IMR-90 (cell line): ENCODE measurements around the gene CSF2RB. TPM values are rescaled to one million over a fixed set of nuclear protein-coding genes. Genes with fewer than 3 reads are reported as not detected.

Experiments used
- ATAC-seq: fragments of 200-7000 bp; cut with Tn5 transposase; 2 replicates; pipeline ENCODE4 v1.9.1; 2020; ENCODE audit warnings: low read depth, mild to moderate bottlenecking, moderate library complexity
- BruUV-seq: library from RNA; stranded (reverse); fragments of 400-500 nt; replicated peaks from 2 replicates; lab custom pipeline; 2021; lab: Mats Ljungman, UMichigan
- CTCF ChIA-PET: fragments of 300-600 bp; formaldehyde crosslinking; extraction: SDS; loops from one replicate; lab custom pipeline; 2021; ENCODE audit warnings: antibody characterized with exemption; lab: Yijun Ruan, JAX
- POLR2A ChIA-PET: fragments of 300-600 bp; sonication (Branson Sonifier 250); formaldehyde crosslinking; loops from one replicate; lab custom pipeline; 2022; ENCODE audit warnings: antibody characterized with exemption; ENCODE audit not compliant: unreplicated experiment; lab: Charles Lee
- DNase-seq: peaks from one replicate; pipeline ENCODE4 v3.0.0; 2013
- H2AFZ ChIP-seq: replicated peaks from 2 replicates; pipeline ENCODE3; 2013; ENCODE audit warnings: low read length, mild to moderate bottlenecking; ENCODE audit not compliant: poor library complexity
- H2AK5ac ChIP-seq: 2 replicates; pipeline ENCODE4 v1.6.1; 2013; ENCODE audit warnings: low read depth, low read length, inconsistent platforms
- H2AK9ac ChIP-seq: replicated peaks from 2 replicates; pipeline ENCODE3; 2013; ENCODE audit warnings: mild to moderate bottlenecking, low read depth, low read length, moderate library complexity; ENCODE audit not compliant: poor library complexity
- H2BK120ac ChIP-seq: 2 replicates; pipeline ENCODE4 v1.6.1; 2013; ENCODE audit warnings: low read depth, low read length, inconsistent platforms
- H2BK15ac ChIP-seq: 3 replicates; pipeline ENCODE4 v1.6.1; 2013; ENCODE audit warnings: low read depth, low read length, inconsistent platforms
- H2BK20ac ChIP-seq: 2 replicates; pipeline ENCODE4 v1.6.1; 2013; ENCODE audit warnings: low read depth, mild to moderate bottlenecking, inconsistent platforms, low read length, moderate library complexity
- H2BK5ac ChIP-seq: 2 replicates; pipeline ENCODE4 v1.6.1; 2013; ENCODE audit warnings: mild to moderate bottlenecking, low read depth, low read length, inconsistent platforms; ENCODE audit not compliant: poor library complexity, severe bottlenecking
- H3K14ac ChIP-seq: replicated peaks from 2 replicates; pipeline ENCODE4 v1.6.1; 2013; ENCODE audit warnings: low read depth, low read length, inconsistent platforms
- H3K18ac ChIP-seq: 2 replicates; pipeline ENCODE4 v1.6.1; 2013; ENCODE audit warnings: low read depth, low read length, control low read depth
- H3K23ac ChIP-seq: 2 replicates; pipeline ENCODE4 v1.6.1; 2013; ENCODE audit warnings: low read depth, low read length, inconsistent platforms
- H3K27ac ChIP-seq: 2 replicates; pipeline ENCODE4 v1.5.1; 2013; ENCODE audit warnings: mild to moderate bottlenecking, control low read depth, low read length; ENCODE audit not compliant: insufficient read depth
- H3K27me3 ChIP-seq: 2 replicates; pipeline ENCODE4 v1.6.1; 2013; ENCODE audit warnings: low read length; ENCODE audit not compliant: control insufficient read depth, insufficient read depth
- H3K36me3 ChIP-seq: 2 replicates; pipeline ENCODE4 v1.6.1; 2013; ENCODE audit warnings: low read length, mixed read lengths; ENCODE audit not compliant: control insufficient read depth, insufficient read depth
- H3K4ac ChIP-seq: 2 replicates; pipeline ENCODE4 v1.6.1; 2013; ENCODE audit warnings: low read depth, low read length, inconsistent platforms
- H3K4me1 ChIP-seq: 2 replicates; pipeline ENCODE4 v1.6.1; 2013; ENCODE audit warnings: low read length, mixed read lengths; ENCODE audit not compliant: control insufficient read depth, insufficient read depth
- H3K4me2 ChIP-seq: 2 replicates; pipeline ENCODE4 v1.6.1; 2013; ENCODE audit warnings: low read depth, mild to moderate bottlenecking, control low read depth, low read length, moderate library complexity
- H3K4me3 ChIP-seq: 2 replicates; pipeline ENCODE4 v1.5.1; 2013; ENCODE audit warnings: low read depth, mild to moderate bottlenecking, control low read depth, low read length, moderate library complexity; ENCODE audit not compliant: insufficient read depth
- H3K56ac ChIP-seq: 2 replicates; pipeline ENCODE4 v1.6.1; 2013; ENCODE audit warnings: low read length, inconsistent platforms; ENCODE audit not compliant: insufficient read depth; ENCODE audit errors: extremely low read depth
- H3K79me1 ChIP-seq, 2 experiments: 2 replicates each; pipeline ENCODE4 v1.6.1; 2013; ENCODE audit warnings: low read length in 2 of 2, inconsistent platforms in 1 of 2, low read depth in 1 of 2
- H3K9ac ChIP-seq: 2 replicates; pipeline ENCODE4 v1.6.1; 2013; ENCODE audit warnings: low read depth, low read length, control low read depth
- H3K9me1 ChIP-seq: 2 replicates; pipeline ENCODE4 v1.6.1; 2013; ENCODE audit warnings: low read length, inconsistent platforms; ENCODE audit not compliant: insufficient read depth
- H3K9me3 ChIP-seq: 2 replicates; pipeline ENCODE4 v1.6.1; 2013; ENCODE audit warnings: low read length; ENCODE audit not compliant: control insufficient read depth, insufficient read depth
- H4K20me1 ChIP-seq: 2 replicates; pipeline ENCODE4 v1.6.1; 2013; ENCODE audit warnings: low read length, inconsistent platforms; ENCODE audit not compliant: insufficient read depth
- H4K5ac ChIP-seq: 2 replicates; pipeline ENCODE4 v1.6.1; 2013; ENCODE audit warnings: mild to moderate bottlenecking, low read depth, low read length, control low read depth
- H4K8ac ChIP-seq, 2 experiments: 2 replicates each; pipeline ENCODE4 v1.6.1; 2013; ENCODE audit warnings: low read depth in 2 of 2, low read length in 2 of 2, control low read depth in 1 of 2, inconsistent platforms in 1 of 2
- H4K91ac ChIP-seq: 2 replicates; pipeline ENCODE4 v1.6.1; 2013; ENCODE audit warnings: low read depth, low read length, inconsistent platforms; ENCODE audit not compliant: insufficient read depth
- BHLHE40 ChIP-seq: fragments of 150-350 bp; IDR thresholded peaks from 2 replicates; pipeline ENCODE4 v1.6.1; 2016; ENCODE audit warnings: mild to moderate bottlenecking, low read depth, low read length
- CEBPB ChIP-seq: IDR thresholded peaks from 2 replicates; pipeline ENCODE4 v1.6.1; 2012; ENCODE audit warnings: low read depth, low read length, improper control_type of control experiment
- CHD1 ChIP-seq: IDR thresholded peaks from 2 replicates; pipeline ENCODE4 v1.6.1; 2012; ENCODE audit warnings: low read depth, low read length, improper control_type of control experiment
- FOS ChIP-seq: fragments of 150-350 bp; IDR thresholded peaks from 2 replicates; pipeline ENCODE4 v1.6.1; 2016; ENCODE audit warnings: low read depth, low read length
- MAFK ChIP-seq: IDR thresholded peaks from 2 replicates; pipeline ENCODE4 v1.6.1; 2012; ENCODE audit warnings: low read depth, low read length, improper control_type of control experiment
- MAZ ChIP-seq: IDR thresholded peaks from 2 replicates; pipeline ENCODE4 v1.6.1; 2012; ENCODE audit warnings: low read depth, mild to moderate bottlenecking, low read length, improper control_type of control experiment, moderate library complexity, borderline replicate concordance
- MXI1 ChIP-seq: IDR thresholded peaks from 2 replicates; pipeline ENCODE4 v1.6.1; 2012; ENCODE audit warnings: low read depth, mild to moderate bottlenecking, low read length, moderate library complexity, borderline replicate concordance
- NFE2L2 ChIP-seq: fragments of 150-350 bp; IDR thresholded peaks from 2 replicates; pipeline ENCODE4 v1.6.1; 2016; ENCODE audit warnings: low read depth, mild to moderate bottlenecking, low read length
- POLR2A ChIP-seq: IDR thresholded peaks from 2 replicates; pipeline ENCODE4 v1.6.1; 2012; ENCODE audit warnings: mild to moderate bottlenecking, low read depth, low read length
- RAD21 ChIP-seq: IDR thresholded peaks from 2 replicates; pipeline ENCODE4 v1.6.1; 2012; ENCODE audit warnings: low read length, improper control_type of control experiment
- RCOR1 ChIP-seq: IDR thresholded peaks from 2 replicates; pipeline ENCODE4 v1.6.1; 2012; ENCODE audit warnings: mild to moderate bottlenecking, low read length, improper control_type of control experiment; ENCODE audit not compliant: insufficient replicate concordance
- RFX5 ChIP-seq: IDR thresholded peaks from 2 replicates; pipeline ENCODE4 v1.8.0; 2012; ENCODE audit warnings: low read depth, mild to moderate bottlenecking, low read length, moderate library complexity
- SMC3 ChIP-seq: fragments of 150-350 bp; IDR thresholded peaks from 2 replicates; pipeline ENCODE4 v1.6.1; 2016; ENCODE audit warnings: low read depth, mild to moderate bottlenecking, antibody characterized with exemption, low read length, moderate library complexity
- WGBS, 2 experiments: methylation state at CpG; one replicate each; pipeline versions ENCODE4 v1.1.5 to v1.1.7; 2013; ENCODE audit warnings: missing lambda C conversion rate in 2 of 2; ENCODE audit not compliant: insufficient read length in 1 of 2; ENCODE audit errors: extremely low coverage in 2 of 2; 5-methylcytosine and 5-hydroxymethylcytosine counted together
- dilution Hi-C: fragments of 300-500 bp; cut with HindIII; formaldehyde crosslinking; loops from one replicate; pipeline ENCODE4 v1.14.3; 2018; ENCODE audit warnings: low sequenced_read_pairs; ENCODE audit not compliant: unreplicated experiment
- in situ Hi-C: fragments of 300-500 bp; cut with MboI; formaldehyde crosslinking; loops from 3 replicates; pipeline ENCODE4 v1.14.3; 2019; ENCODE audit warnings: low sequenced_read_pairs, inconsistent platforms, mixed read lengths
- intact Hi-C: fragments of 100-400 bp; cut with micrococcal nuclease; formaldehyde crosslinking; loops from 2 replicates; pipeline ENCODE4 v1.10.0; 2022
- polyA plus RNA-seq, 3 experiments: library from polyadenylated mRNA; depleted of rRNA; stranded (reverse); fragments of >200 nt; gene quantifications; 2 replicates each; pipeline ENCODE4 v1.2.3, GENCODE V29; 2012; ENCODE audit warnings: low replicate concordance in 1 of 3
- total RNA-seq: library from RNA; depleted of rRNA; stranded (reverse); fragments of >200 nt; gene quantifications from 2 replicates; pipeline ENCODE4 v1.2.3, GENCODE V29; 2012
- TF ChIP-seq, protein P1 (sequence below): conservative IDR thresholded peaks from 2 replicates; pipeline ENCODE4 v1.5.1; 2012; ENCODE audit warnings: mild to moderate bottlenecking, low read depth, low read length, improper control_type of control experiment
- TF ChIP-seq, protein P2 (sequence below): fragments of 150-350 bp; IDR thresholded peaks from 2 replicates; pipeline ENCODE4 v1.6.1; 2016; ENCODE audit warnings: low read depth, mild to moderate bottlenecking, low read length, moderate library complexity, borderline replicate concordance
- TF ChIP-seq, protein P3 (sequence below): fragments of 150-350 bp; IDR thresholded peaks from 2 replicates; pipeline ENCODE4 v1.6.1; 2017; ENCODE audit warnings: mild to moderate bottlenecking, antibody characterized with exemption, low read length, low read depth

CSF2RB gene
- total and polyA plus RNA-seq, 2 of the 4 experiments (the other 2 are of a cell fraction): not detected

DNA sequence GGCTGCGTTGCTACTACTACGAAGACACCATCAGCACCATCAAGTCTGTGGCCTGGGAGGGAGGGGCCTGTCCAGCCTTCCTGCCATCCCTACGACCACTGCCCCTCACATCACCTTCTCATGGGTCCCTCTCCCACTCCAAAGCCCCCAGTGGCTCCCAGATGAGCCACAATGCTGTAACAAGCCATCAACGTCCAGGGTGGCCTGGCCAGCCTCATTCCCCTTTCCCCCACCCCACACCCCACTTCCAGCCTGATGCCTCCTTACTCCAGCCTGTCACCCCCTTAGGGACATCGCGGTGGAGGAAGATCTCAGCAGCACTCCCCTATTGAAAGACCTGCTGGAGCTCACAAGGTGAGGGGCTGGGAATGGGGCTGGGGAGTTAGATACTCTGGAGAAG, 37.7 kb upstream of the CSF2RB start:
- no peak overlapping the region for H2AK9ac ChIP-seq
- CTCF ChIA-PET: no interaction called here
- BruUV-seq: no TSS peak

More for the DNA sequence above, 37.7 kb upstream of the CSF2RB start:
- Histone ChIP-seq H3K18ac (no peak overlapping the region), H3K4me3 (no peak overlapping the region), H3K9me3 (no peaks in the 10 kb centered on the region), H2BK120ac (no peak overlapping the region), H3K56ac (no peak overlapping the region), H2AFZ (no peak overlapping the region), H3K14ac (no peak overlapping the region), H3K4ac (no peak overlapping the region), H4K5ac (no peak overlapping the region), H3K9me1 (no peaks in the 10 kb centered on the region), H4K8ac (no peak overlapping the region), H4K91ac (no peak overlapping the region), H3K27ac (no peak overlapping the region), H3K9ac (no peak overlapping the region), H3K27me3 (peaks cover 30% of the 10 kb centered on the region), H2BK5ac (no peak overlapping the region), H2AK5ac (no peak overlapping the region), H3K23ac (no peak overlapping the region), H3K4me1 (no peaks in the 10 kb centered on the region), H2BK20ac (no peak overlapping the region), H3K79me1 (no peaks in the 10 kb centered on the region), H3K4me2 (no peak overlapping the region), H2BK15ac (no peak overlapping the region), H3K36me3 (no peaks in the 10 kb centered on the region), H4K20me1 (no peaks in the 10 kb centered on the region; the same call in 1 of the 2 replicates)
- no peak for DNase-seq
- WGBS, 2 experiments: no CpG with 5 or more reads among the region's 6 CpGs
- TF ChIP-seq MAZ (no peak), FOS (no peak), POLR2A (no peak), CEBPB (no peak), MAFK (no peak), RAD21 (no peak), NFE2L2 (no peak), BHLHE40 (no peak), RFX5 (no peak), SMC3 (no peak), MXI1 (no peak), CHD1 (no peak), RCOR1 (no peak)
- TF ChIP-seq, protein P1, sequence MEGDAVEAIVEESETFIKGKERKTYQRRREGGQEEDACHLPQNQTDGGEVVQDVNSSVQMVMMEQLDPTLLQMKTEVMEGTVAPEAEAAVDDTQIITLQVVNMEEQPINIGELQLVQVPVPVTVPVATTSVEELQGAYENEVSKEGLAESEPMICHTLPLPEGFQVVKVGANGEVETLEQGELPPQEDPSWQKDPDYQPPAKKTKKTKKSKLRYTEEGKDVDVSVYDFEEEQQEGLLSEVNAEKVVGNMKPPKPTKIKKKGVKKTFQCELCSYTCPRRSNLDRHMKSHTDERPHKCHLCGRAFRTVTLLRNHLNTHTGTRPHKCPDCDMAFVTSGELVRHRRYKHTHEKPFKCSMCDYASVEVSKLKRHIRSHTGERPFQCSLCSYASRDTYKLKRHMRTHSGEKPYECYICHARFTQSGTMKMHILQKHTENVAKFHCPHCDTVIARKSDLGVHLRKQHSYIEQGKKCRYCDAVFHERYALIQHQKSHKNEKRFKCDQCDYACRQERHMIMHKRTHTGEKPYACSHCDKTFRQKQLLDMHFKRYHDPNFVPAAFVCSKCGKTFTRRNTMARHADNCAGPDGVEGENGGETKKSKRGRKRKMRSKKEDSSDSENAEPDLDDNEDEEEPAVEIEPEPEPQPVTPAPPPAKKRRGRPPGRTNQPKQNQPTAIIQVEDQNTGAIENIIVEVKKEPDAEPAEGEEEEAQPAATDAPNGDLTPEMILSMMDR: no peak
- TF ChIP-seq, protein P2, sequence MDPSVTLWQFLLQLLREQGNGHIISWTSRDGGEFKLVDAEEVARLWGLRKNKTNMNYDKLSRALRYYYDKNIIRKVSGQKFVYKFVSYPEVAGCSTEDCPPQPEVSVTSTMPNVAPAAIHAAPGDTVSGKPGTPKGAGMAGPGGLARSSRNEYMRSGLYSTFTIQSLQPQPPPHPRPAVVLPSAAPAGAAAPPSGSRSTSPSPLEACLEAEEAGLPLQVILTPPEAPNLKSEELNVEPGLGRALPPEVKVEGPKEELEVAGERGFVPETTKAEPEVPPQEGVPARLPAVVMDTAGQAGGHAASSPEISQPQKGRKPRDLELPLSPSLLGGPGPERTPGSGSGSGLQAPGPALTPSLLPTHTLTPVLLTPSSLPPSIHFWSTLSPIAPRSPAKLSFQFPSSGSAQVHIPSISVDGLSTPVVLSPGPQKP: no peak
- TF ChIP-seq, protein P3, sequence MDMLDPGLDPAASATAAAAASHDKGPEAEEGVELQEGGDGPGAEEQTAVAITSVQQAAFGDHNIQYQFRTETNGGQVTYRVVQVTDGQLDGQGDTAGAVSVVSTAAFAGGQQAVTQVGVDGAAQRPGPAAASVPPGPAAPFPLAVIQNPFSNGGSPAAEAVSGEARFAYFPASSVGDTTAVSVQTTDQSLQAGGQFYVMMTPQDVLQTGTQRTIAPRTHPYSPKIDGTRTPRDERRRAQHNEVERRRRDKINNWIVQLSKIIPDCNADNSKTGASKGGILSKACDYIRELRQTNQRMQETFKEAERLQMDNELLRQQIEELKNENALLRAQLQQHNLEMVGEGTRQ: no peak
- no peak for ATAC-seq
- POLR2A ChIA-PET: no interaction called here
- intact Hi-C loops: no loop called here
- dilution Hi-C loops: no loop called here
- in situ Hi-C loops: no loop called here
